ENCODE data around the gene CDH12. TPM values are rescaled to one million over a fixed set of nuclear protein-coding genes. Genes with fewer than 3 reads are reported as not detected.

CDH12 gene
- total and polyA plus RNA-seq, 2 donors (not counting 3 experiments of a cell fraction or from before 2014, with no cell fraction given): 0.03 TPM; not detected in 1

- CTCF ChIA-PET: interaction anchor here (0.6 kb wide), 1 partner anchor 44 kb away, joined by 4 read pairs; no protein-coding TSS in a partner anchor
- intact Hi-C loops (cut with micrococcal nuclease): no loop called here
Measured at GRCh38 chr5:22892441-22892840, 39.3 kb upstream of the CDH12 start.

More at GRCh38 chr5:22892441-22892840, 39.3 kb upstream of the CDH12 start:
- H3K4me1 ChIP-seq (ENCODE audit: control insufficient read depth, extremely low read depth, insufficient read depth, low read length): no peaks in the 10 kb centered on the region
- TF ChIP-seq EZH2 (IDR thresholded peaks at IDR 0.05; ENCODE audit: borderline replicate concordance, low read depth, low read length, severe bottlenecking) (no peak), FOS (IDR thresholded peaks at IDR 0.05; ENCODE audit: borderline replicate concordance, insufficient read depth, low read length) (no peak), POLR2A (IDR thresholded peaks at IDR 0.05; ENCODE audit: low read depth, low read length) (no peak), MYC (IDR thresholded peaks at IDR 0.05; ENCODE audit: low read depth, low read length) (no peak), GATA2 (IDR thresholded peaks at IDR 0.05; ENCODE audit: insufficient read depth, insufficient read length, low read depth, low read length) (no peak), POLR2AphosphoS5 (IDR thresholded peaks at IDR 0.05; ENCODE audit: insufficient read depth, low read depth, low read length) (no peak), JUN (IDR thresholded peaks at IDR 0.05; ENCODE audit: borderline replicate concordance, insufficient read depth, insufficient read length, low read depth) (no peak)
- TF ChIP-seq, protein P1, sequence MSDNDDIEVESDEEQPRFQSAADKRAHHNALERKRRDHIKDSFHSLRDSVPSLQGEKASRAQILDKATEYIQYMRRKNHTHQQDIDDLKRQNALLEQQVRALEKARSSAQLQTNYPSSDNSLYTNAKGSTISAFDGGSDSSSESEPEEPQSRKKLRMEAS (IDR thresholded peaks at IDR 0.05; ENCODE audit: insufficient read depth, insufficient read length): no peak
- TF ChIP-seq, protein P2, sequence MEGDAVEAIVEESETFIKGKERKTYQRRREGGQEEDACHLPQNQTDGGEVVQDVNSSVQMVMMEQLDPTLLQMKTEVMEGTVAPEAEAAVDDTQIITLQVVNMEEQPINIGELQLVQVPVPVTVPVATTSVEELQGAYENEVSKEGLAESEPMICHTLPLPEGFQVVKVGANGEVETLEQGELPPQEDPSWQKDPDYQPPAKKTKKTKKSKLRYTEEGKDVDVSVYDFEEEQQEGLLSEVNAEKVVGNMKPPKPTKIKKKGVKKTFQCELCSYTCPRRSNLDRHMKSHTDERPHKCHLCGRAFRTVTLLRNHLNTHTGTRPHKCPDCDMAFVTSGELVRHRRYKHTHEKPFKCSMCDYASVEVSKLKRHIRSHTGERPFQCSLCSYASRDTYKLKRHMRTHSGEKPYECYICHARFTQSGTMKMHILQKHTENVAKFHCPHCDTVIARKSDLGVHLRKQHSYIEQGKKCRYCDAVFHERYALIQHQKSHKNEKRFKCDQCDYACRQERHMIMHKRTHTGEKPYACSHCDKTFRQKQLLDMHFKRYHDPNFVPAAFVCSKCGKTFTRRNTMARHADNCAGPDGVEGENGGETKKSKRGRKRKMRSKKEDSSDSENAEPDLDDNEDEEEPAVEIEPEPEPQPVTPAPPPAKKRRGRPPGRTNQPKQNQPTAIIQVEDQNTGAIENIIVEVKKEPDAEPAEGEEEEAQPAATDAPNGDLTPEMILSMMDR (IDR thresholded peaks at IDR 0.05; ENCODE audit: extremely low read depth in 1 of 2, insufficient read depth in 1 of 2, low read depth in 1 of 2, low read length in 2 of 2): no peak
- no peaks in the 10 kb centered on the region for H3K9me3 ChIP-seq (replicated peaks; ENCODE audit: control insufficient read depth, insufficient read depth, low read length)
- FAIRE-seq (no peak), DNase-seq (ENCODE audit: low read depth, low spot score) (no peak)
- dilution Hi-C loops (cut with MboI; ENCODE audit: extremely low pct_ligation_motif_present, low sequenced_read_pairs): no loop called here
- no peak overlapping the region for H3K27ac ChIP-seq (ENCODE audit: insufficient read depth, low read depth, low read length)
- H3K9ac ChIP-seq (replicated peaks; ENCODE audit: extremely low read depth, insufficient read depth, low read length): no peak overlapping the region
- no peak overlapping the region for H3K4me2 ChIP-seq (ENCODE audit: insufficient read depth, low read length)
- no peaks in the 10 kb centered on the region for H4K20me1 ChIP-seq (replicated peaks; ENCODE audit: control insufficient read depth, extremely low read depth, insufficient read depth, low read length)
- no peaks in the 10 kb centered on the region for H3K27me3 ChIP-seq (ENCODE audit: control insufficient read depth in 2 of 2, insufficient read depth in 2 of 2, low read length in 2 of 2)
- POLR2A ChIA-PET: no interaction called here
- H3K36me3 ChIP-seq (ENCODE audit: control insufficient read depth in 2 of 2, extremely low read depth in 1 of 2, insufficient read depth in 2 of 2, low read length in 2 of 2): no peaks in the 10 kb centered on the region
- no TSS peak for BruUV-seq (replicated peaks)
- H3K4me3 ChIP-seq (replicated peaks in 1 of 3; ENCODE audit: insufficient read depth in 1 of 3, low read depth in 1 of 3, low read length in 3 of 3): no peak overlapping the region
- no peaks in the 10 kb centered on the region for H3K9me1 ChIP-seq (replicated peaks; ENCODE audit: control insufficient read depth, extremely low read depth, insufficient read depth, low read length)
- no peak overlapping the region for H2AFZ ChIP-seq (ENCODE audit: low read depth, low read length)
- H3K79me2 ChIP-seq (ENCODE audit: control insufficient read depth, insufficient read depth, low read length): no peaks in the 10 kb centered on the region

Measured in endothelial cell of umbilical vein (primary cell).